ENCODE measurements around the gene BTLA.
"Not testable (repeated sequence)": the region's sequence is repeated elsewhere in the genome, so short reads cannot be mapped to it uniquely, and the experiment has no call there.

Gene BTLA

DNA sequence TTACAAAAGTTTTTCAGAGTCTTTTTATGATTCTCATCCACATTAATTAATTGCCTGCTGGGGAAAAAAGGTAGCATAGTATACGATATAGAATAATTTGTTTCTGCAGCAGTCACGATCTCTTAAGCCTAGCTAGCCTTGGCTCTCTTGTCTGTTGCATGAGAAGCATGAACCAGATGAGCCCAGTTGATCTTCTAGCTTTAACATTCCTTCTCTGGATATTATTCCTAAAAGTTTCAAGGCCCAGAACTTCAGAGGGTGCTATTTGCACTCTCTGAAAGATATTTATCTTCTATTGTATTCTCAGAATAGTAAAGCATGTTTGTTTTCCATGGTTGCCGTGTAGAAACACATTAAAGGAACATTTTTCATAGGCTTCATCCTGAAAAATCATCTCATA lies 69.3 kb downstream of the BTLA start:
- no peak for TF ChIP-seq ZFX (IDR thresholded peaks at IDR 0.05; ENCODE audit: borderline replicate concordance)
- TF ChIP-seq, protein P1, sequence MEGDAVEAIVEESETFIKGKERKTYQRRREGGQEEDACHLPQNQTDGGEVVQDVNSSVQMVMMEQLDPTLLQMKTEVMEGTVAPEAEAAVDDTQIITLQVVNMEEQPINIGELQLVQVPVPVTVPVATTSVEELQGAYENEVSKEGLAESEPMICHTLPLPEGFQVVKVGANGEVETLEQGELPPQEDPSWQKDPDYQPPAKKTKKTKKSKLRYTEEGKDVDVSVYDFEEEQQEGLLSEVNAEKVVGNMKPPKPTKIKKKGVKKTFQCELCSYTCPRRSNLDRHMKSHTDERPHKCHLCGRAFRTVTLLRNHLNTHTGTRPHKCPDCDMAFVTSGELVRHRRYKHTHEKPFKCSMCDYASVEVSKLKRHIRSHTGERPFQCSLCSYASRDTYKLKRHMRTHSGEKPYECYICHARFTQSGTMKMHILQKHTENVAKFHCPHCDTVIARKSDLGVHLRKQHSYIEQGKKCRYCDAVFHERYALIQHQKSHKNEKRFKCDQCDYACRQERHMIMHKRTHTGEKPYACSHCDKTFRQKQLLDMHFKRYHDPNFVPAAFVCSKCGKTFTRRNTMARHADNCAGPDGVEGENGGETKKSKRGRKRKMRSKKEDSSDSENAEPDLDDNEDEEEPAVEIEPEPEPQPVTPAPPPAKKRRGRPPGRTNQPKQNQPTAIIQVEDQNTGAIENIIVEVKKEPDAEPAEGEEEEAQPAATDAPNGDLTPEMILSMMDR (IDR thresholded peaks at IDR 0.05): no peak
- H3K27ac ChIP-seq: no peak overlapping the region

DNA sequence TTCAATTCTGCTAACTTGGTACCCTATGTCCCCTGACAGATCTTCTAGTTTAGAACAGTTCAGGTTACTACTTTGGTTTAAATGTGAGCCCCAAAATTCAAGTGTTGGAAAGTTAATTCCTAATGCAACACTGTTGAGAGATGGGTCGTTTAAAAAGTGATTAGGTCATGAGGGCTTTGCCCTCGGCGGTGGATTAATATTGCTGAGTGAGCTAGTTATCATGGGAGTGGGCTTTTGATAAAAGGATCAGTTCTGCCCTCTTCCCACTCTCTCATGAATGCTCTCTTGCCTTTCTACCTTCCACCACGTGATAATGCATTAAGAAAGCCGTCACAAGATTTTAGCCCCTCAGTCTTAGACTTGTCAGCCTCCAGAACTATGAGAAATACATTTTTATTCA lies 72.1 kb downstream of the BTLA start:
- H3K27ac ChIP-seq: no peak overlapping the region
- no peak for TF ChIP-seq ZFX (IDR thresholded peaks at IDR 0.05; ENCODE audit: borderline replicate concordance)
- TF ChIP-seq, protein P1 (IDR thresholded peaks at IDR 0.05): no peak

DNA sequence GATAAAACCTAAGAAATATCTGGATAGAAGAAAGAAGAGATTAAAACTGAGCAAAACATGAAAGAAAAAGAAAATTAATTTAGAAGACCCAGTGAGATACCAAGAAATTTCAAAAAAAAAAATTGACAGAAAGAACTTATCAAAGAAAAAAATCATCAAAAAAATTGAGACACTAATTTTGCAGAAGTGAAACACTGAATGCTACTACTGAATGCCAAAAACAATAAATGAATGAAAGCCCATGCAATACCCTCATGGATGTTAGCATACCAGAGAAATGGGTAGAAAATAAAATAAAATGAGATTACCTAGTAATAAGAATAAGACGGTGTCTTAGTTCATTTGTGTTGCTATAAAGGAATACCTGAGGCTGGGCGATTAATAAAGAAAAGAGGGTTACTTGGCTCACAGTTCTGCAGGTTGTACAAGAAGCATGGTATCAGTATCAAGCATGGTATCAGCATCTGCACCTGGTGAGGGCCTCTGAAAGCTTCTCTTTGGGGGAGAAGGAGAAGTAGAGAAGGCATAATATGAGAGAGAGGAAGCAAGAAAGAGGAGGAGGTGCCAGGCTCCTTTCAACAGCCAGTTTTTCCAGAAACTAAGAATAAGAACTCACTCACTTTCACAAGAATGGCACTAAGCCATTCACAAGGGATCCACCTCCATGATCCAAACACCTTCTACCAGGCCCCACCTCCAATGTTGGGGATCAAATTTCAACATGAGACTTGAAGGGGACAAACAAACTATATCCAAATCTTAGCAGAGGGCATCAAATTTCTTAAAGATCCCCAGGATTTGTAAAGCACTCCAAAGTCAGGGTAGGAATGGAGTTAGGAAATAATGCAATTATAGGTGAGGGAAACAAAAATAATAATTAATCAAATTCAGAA lies 73.2 kb downstream of the BTLA start:
- no peak overlapping the region for H3K27ac ChIP-seq
- TF ChIP-seq ZFX (IDR thresholded peaks at IDR 0.05; ENCODE audit: borderline replicate concordance): no peak
- TF ChIP-seq, protein P1 (IDR thresholded peaks at IDR 0.05): no peak

DNA sequence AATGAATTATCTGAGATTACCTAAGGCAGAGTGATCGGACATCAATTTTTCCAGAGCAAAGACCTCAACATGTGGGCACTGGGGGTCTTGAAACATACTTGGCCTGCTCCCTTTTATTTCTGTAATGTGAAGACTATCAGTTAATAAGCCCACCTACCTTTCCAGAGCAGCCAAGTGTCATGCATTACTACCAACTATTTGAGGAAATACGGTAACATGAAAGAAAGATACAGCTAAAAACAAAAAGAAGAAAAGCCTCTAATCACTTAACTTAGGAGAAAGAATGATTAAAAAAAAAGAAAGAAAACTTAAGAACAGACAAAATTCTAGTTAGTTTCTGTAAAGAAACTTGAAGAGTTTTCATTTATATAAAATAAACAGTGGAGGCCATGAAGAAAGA lies 73.9 kb downstream of the BTLA start:
- TF ChIP-seq ZFX (IDR thresholded peaks at IDR 0.05; ENCODE audit: borderline replicate concordance): no peak
- TF ChIP-seq, protein P1 (IDR thresholded peaks at IDR 0.05): no peak
- no peak overlapping the region for H3K27ac ChIP-seq

DNA sequence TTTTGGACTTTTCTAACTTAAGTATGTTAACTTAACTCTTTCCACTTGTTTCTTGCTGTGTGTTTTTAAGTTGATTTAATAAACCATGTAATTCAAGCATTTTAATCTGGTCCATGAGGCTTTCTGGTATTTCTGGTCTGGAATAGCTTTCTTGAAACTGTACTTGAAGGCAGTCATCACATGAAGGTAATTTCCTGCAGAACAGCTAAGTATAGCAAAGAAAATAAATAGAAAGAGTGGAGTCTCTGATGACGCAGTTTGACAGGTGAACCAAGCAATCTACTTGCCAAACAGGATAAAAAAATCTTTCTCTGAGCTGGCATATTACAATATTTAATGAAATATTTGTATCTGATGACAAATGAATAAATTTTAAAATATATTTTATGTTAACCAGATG lies 74.9 kb downstream of the BTLA start:
- H3K27ac ChIP-seq: no peak overlapping the region
- TF ChIP-seq, protein P1 (IDR thresholded peaks at IDR 0.05): no peak
- no peak for TF ChIP-seq ZFX (IDR thresholded peaks at IDR 0.05; ENCODE audit: borderline replicate concordance)

DNA sequence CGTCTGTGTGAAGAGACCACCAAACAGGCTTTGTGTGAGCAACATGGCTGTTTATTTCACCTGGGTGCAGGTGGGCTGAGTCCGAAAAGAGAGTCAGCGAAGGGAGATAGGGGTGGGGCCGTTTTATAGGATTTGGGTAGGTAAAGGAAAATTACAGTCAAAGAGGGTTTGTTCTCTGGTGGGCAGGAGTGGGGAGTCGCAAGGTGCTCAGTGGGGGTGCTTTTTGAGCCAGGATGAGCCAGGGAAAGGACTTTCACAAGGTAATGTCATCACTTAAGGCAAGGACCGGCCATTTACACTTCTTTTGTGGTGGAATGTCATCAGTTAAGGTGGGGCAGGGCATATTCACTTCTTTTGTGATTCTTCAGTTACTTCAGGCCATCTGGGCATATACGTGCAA lies 76.4 kb downstream of the BTLA start:
- H3K27ac ChIP-seq: not testable (repeated sequence)

DNA sequence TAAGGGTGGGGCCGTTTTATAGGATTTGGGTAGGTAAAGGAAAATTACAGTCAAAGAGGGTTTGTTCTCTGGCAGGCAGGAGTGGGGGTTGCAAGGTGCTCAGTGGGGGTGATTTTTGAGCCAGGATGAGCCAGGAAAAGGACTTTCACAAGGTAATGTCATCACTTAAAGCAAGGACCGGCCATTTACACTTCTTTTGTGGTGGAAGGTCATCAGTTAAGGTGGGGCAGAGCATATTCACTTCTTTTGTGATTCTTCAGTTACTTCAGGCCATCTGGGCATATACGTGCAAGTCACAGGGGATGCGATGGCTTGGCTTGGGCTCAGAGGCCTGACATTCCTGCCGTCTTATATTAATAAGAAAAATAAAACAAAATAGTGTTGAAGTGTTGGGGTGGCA lies 80.7 kb downstream of the BTLA start:
- H3K27ac ChIP-seq: not testable (repeated sequence)

DNA sequence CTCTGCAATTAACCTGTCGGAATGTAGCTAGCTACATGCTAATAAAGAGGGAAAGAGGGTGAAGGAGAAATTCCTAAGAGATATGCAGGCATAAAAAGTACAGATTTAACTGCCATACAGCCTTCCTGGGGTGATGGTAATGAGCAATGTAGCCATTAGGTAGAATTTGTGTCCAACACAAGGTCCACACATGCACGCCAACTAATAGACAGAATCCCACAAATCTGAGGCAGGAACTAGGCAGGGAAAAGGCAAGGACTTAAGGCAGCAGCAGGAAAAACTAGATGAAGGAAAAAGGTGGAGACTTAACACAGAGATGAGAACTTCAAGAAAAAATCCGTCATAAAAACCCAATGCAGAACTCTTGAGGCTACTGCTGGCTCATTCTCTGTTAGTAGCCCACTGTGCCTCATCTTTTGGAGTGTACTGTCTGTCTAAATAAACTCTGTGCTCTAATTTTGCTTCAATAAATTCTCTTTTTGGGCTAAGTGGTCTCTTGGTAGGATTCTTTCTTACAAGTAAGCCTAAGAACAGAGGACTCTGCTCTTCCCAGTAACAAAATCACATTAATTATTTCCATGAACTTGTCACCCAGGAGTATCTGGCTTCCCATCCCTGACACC lies 81.5 kb downstream of the BTLA start:
- H3K27ac ChIP-seq: no peak overlapping the region
- TF ChIP-seq, protein P1 (IDR thresholded peaks at IDR 0.05): no peak
- TF ChIP-seq ZFX (IDR thresholded peaks at IDR 0.05; ENCODE audit: borderline replicate concordance): no peak
